Measurements from ENCODE around the gene ALDH7A1.
"Not testable (repeated sequence)": the region's sequence is repeated elsewhere in the genome, so short reads cannot be mapped to it uniquely, and the experiment has no call there.

The ALDH7A1 gene

GRCh38 chr5:126591549-126591948 lies 3.5 kb downstream of the ALDH7A1 start:
- no peak for DNase-seq

- no peak for DNase-seq
Measured at GRCh38 chr5:126589536-126590297, 5.3 kb downstream of the ALDH7A1 start.

GRCh38 chr5:126587551-126588390 lies 7.2 kb downstream of the ALDH7A1 start:
- no peak for DNase-seq

GRCh38 chr5:126583761-126584160 lies 11.3 kb downstream of the ALDH7A1 start:
- no peak for DNase-seq

GRCh38 chr5:126579716-126580115 lies 15.3 kb downstream of the ALDH7A1 start:
- no peak for DNase-seq

GRCh38 chr5:126577415-126577814 lies 17.6 kb downstream of the ALDH7A1 start:
- no peak for DNase-seq

GRCh38 chr5:126576974-126577373 lies 18.0 kb downstream of the ALDH7A1 start:
- DNase-seq = no peak

- DNase-seq = no peak
Measured at GRCh38 chr5:126575644-126576043, 19.4 kb downstream of the ALDH7A1 start.

GRCh38 chr5:126568206-126568755 lies 26.7 kb downstream of the ALDH7A1 start:
- no peak for DNase-seq

GRCh38 chr5:126562823-126563222 lies 32.2 kb downstream of the ALDH7A1 start:
- DNase-seq = no peak

- no peak for DNase-seq
Measured at GRCh38 chr5:126561908-126562307, 33.1 kb downstream of the ALDH7A1 start.

- not testable (repeated sequence) for DNase-seq
Measured at GRCh38 chr5:126555101-126555500, 39.9 kb downstream of the ALDH7A1 start.

- DNase-seq = no peak
Measured at GRCh38 chr5:126552614-126553013, 42.4 kb downstream of the ALDH7A1 start.

- peak; percentile 5 for DNase-seq
Measured at GRCh38 chr5:126544087-126544740, 50.8 kb downstream of the ALDH7A1 start.

- no peak for DNase-seq
Measured at GRCh38 chr5:126543660-126544059, 51.4 kb downstream of the ALDH7A1 start.

GRCh38 chr5:126543009-126543408 lies 52.0 kb downstream of the ALDH7A1 start:
- no peak for DNase-seq

GRCh38 chr5:126542441-126542840 lies 52.6 kb downstream of the ALDH7A1 start:
- no peak for DNase-seq

- no peak for DNase-seq
Measured at GRCh38 chr5:126540631-126541030, 54.4 kb downstream of the ALDH7A1 start.

GRCh38 chr5:126538579-126538978 lies 56.4 kb downstream of the ALDH7A1 start:
- no peak for DNase-seq

GRCh38 chr5:126536874-126537273 lies 58.1 kb downstream of the ALDH7A1 start:
- DNase-seq = no peak

- DNase-seq = no peak
Measured at GRCh38 chr5:126535856-126536545, 59.0 kb downstream of the ALDH7A1 start.

GRCh38 chr5:126534553-126534952 lies 60.5 kb downstream of the ALDH7A1 start:
- no peak for DNase-seq

Measured in stimulated activated CD4-positive, alpha-beta T cell treated with anti-CD3 and anti-CD28 coated beads, Interleukin-12 subunit alpha, Interleukin-12 subunit beta, amount 100 ng/mL, for 4 hours (primary cell).